Suppressor macrophage (primary cell): Measurements from ENCODE around the gene ZYG11B.
"Not testable (repeated sequence)": the region's sequence is repeated elsewhere in the genome, so short reads cannot be mapped to it uniquely, and the experiment has no call there.

Experiments used
- DNase-seq, 4 experiments: peaks; one replicate each; pipeline ENCODE4 v3.0.0-alpha.2; 2020 to 2022

Gene ZYG11B

DNA sequence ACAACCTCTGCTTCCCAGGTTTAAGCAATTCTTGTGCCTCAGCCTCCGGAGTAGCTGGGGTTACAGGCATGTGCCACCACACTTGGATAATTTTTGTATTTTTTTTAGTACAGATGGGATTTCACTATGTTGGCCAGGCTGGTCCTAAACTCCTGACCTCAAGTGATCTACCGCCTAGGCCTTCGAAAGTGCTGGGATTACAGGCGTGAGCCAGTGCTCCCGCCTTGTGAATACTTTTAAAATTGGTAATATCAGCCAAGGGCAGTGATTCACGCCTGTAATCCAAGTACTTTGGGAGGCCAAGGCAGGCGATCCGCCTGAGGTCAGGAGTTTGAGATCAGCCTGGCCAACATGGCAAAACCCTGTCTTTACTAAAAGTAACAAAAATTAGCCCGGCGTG lies 33.7 kb downstream of the ZYG11B start:
- DNase-seq = no peak

DNA sequence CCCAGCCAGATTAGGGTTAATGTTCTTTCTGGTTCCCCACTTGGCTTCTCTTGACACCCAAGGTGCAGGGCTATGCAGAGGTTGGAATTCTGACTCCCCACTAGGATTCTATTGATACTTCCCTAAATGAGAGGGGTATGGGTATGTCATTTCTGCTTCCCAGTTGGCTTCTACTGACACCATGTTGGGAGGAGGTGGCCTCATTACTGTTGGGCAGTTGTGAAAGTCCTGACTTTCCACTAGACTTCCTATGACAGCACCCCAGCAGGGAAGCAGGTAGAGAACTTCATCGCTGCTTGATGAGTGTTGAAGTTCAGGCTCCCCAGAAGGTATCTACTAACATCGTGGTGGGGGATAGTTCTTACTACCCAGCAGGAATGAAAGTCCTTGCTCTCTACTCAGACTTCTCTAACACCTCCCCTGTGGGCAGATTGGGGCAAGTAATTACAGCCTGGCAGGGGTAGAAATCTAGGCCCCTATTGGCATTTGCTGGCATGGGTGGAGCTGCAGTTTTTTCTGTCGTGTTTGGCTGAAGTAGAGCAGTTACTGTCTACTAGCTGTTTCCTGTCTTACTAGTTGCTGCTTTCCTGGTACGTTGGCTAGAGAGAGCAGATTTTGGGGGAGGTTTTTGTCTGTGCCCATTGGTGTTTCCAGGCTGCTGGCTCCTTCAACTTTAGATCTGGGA lies 41.5 kb downstream of the ZYG11B start:
- peak in 2 of 4 experiments; percentile 12 to 14 for DNase-seq

DNA sequence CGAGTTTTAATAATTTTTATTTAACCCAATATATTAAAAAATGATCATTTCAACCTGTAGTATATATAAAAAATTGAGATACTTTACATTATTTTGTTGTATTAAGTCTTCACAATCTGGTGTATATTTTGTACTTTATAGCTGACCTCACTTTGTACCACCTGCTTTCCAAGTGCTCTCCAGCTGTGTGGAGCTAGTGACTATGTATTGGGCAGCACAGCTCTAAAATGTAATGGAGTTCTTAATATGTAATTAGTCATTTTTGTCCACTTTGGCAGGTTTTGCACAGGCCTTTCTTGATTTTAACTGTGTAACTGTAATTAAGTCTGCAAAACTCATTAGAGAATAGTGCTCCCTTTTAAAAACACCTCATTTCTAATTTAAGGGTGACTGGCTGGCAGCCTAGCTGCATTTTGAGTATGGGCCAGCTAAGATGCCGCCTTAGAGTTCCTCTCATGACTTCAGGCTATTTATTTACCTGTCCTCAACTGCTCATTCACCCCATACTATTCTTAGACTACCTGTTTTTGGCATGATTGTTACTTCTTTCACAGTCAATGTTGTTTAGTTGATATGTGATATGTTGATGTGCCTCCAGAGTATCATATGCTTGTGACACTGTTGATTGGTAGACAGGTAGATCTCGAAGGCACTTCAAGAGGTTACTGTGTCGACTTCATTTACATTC lies 43.2 kb downstream of the ZYG11B start:
- DNase-seq = no peak

DNA sequence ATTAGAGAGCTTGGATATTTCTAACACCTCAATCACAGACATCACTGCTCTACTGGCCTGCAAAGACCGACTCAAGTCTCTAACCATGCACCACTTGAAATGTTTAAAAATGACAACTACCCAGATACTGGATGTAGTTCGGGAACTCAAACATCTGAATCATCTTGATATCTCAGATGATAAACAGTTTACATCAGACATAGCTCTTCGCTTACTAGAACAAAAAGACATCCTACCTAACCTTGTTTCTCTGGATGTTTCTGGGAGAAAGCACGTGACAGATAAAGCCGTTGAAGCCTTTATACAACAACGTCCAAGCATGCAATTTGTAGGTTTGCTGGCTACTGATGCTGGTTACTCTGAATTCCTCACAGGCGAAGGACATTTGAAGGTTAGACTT lies 45.1 kb downstream of the ZYG11B start:
- DNase-seq = no peak

DNA sequence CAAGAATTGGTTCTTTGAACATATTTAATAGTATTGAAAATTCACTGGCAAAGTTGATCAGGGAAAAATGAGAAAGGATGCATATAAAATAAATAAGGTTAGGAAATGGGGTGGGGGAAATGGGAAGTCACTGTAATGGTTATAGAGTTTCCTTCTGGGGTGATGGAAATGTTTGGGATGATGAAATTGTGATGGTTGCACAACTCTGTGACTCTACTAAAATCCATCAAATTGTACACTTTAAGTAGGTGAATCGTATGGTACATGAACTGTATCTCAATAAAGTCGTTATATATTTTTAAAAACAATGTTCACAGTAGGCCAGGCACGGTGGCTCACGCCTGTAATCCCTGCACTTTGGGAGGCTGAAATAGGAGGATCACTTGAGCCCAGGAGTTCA lies 59.9 kb downstream of the ZYG11B start:
- DNase-seq = no peak

DNA sequence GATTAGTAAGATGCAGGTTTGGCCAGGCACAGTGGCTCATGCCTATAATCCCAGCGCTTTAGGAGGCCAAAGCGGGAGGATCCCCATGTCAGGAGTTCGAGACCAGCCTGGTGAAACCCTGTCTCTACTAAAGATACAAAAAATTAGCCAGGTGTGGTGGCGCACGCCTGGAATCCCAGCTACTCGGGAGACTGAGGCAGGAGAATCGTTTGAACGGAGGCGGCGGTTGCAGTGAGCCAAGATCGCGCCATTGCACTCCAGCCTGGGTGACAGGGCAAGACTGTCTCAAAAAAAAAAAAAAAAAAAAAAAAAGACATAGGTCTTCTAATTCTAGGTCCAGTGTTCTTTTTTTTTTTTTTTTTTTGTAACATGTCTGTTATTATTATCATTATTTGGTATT lies 64.2 kb downstream of the ZYG11B start:
- not testable (repeated sequence) for DNase-seq

DNA sequence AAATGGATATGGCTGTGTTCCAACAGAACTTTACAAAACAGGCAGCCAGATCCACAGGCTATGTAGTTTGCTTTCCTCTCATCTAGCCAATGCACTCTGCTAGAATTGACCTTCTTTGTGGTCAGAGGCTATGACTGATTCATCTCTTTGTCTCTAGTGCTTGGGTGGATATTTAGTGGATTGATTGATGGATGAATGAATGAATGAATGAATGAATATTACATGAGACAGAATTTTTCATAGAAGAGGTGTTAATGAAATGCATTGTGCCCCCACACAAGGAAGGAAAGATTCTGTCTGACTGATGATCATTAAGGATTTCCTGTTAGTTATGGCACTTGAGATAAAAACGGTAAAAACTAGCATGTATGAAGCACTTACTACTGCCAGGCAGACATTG lies 65.8 kb downstream of the ZYG11B start:
- no peak for DNase-seq

DNA sequence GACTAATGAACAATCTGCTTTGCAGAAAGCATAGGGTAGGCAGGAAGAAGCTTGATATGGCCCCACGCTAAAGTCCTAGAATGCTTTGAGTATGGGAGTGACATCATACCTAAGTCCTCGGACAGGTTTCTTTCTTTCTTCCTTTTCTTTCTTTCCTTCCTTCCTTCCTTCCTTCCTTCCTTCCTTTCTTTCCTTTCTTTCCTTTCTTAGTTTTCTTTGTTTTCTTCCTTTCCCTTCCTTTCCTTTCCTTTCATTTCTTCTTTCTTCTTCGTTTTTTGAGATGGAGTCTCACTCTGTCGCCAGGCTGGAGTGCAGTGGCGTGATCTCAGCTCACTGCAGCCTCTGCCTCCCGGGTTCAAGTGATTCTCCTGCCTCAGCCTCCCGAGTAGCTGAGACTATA lies 67.5 kb downstream of the ZYG11B start:
- DNase-seq = not testable (repeated sequence)

DNA sequence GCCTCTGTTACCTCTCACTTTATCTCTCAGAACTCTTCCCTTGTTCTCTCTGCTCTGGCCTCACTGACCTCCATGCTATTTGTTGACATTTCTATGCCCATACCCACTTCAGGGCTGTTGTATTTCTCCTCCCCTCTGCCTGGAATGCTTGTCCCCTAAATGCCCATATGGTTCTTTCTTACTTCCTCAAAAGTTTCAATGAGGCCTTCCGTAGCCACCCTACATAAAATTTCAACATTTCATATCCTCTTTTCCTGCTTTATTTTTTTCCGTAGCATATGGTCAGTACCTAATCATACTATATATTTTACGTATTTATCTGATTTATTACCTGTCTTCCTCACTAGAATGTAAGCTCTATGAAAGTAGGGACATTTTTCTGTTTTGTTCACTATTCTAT lies 69.2 kb downstream of the ZYG11B start:
- peak; percentile 13 to 65 (median 46) for DNase-seq

DNA sequence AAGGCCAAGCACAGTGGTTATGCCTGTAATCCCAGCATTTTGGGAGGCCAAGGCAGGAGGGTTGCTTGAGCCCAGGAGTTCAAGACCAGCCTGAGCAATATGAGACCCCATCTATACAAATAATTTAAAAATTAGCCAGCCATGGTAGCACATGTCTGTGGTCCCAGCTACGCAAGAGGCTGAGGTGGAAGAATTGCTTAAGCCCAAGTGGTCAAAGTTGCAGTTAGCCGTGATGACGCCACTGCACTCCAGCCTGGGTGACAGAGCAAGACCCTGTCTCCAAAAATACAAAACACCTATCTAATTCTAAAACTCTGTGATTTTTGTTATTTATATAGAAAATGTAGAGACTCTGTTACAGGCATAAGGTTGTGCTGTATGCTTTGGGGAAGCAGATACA lies 72.1 kb downstream of the ZYG11B start:
- DNase-seq = no peak

DNA sequence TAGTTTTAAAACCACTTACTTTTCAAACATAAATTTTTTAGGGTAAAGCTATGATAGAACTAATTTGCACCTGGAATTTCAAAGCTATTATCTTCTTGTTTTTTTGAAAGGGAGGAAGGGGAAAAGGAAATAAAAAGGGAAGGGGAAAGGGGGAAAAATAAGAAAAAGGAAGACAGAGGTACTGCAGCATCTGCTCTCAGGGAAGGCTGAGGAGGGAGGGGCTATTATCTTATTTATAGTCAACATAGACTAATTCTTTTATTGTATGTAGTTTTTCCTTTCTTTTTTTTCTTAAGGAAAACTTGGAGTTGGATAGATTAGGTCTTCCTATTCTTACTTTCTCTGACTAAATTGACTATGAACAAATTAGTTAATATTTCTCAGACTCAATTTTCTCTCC lies 74.8 kb downstream of the ZYG11B start:
- no peak for DNase-seq

DNA sequence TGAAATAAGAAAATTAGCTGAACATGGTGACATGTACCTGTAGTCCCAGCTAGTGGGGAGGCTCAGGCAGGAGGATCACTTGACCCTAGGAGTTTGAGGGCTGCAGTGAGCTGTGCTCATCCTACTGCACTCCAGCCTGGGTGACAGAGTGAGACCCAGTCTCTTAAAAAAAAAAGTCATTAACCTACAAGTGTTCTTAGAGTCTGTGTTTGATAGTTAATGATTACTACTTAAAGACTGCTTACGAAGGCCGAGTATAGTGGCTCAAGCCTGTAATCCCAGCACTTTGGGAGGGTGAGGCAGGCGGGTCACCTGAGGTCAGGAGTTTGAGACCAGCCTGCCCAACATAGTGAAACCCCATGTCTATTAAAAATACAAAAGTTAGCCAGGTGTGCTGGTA lies 77.8 kb downstream of the ZYG11B start:
- not testable (repeated sequence) for DNase-seq

DNA sequence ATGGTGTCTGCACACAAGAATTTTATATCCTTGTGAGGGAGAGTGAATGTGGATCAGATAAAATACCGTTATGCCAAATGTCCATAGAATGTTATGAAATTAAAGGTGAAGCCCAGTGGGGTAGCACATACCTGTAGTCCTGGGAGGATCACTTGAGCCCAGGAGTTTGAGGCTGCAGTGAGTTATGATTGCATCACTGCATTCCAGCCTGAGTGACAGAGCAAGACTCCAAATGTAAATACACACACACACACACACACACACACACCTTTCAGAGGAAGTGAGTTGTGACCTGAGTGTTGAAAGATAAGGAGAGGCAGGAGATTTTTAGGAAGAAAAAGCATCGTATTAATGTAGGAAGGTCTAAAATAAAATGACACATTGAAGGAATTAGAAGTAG lies 88.2 kb downstream of the ZYG11B start:
- no peak for DNase-seq

DNA sequence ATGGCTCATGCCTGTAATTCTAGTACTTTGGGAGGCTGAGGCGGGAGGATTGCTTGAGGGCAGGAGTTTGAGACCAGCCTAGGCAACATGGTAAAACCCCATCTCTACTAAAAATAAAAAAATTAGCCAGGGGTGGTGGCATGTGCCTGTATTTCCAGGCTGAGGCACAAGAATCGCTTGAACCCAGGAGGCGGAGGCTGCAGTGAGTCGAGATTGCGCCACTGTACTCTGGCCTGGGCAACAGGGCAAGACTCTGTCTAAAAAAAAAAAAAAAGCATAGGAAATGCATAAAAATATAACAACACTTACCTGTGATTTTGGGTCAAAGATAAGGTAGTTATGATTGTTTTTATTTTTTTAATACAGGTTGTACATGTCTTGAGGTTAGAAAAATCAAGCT lies 94.6 kb downstream of the ZYG11B start:
- DNase-seq = not testable (repeated sequence)

DNA sequence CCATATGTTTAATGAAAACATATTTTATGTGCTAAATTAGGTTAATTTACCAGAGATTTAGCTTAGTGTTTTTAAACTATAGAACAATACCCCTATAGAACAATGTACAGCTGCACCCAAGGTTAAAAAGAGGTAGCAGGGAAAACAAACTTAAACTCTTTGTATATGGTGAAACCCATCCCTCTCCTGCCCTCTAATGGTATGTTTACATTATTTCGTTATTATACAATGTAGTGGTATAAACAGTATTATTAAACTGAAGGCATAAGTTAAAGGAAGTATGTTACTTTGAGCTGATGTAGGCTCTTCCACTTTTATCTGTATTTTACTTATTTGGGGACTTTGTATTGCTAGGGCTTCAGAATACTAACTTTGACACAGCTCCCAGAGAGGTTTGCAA lies 99.6 kb downstream of the ZYG11B start:
- peak in 2 of 4 experiments; percentile 20 to 35 for DNase-seq

DNA sequence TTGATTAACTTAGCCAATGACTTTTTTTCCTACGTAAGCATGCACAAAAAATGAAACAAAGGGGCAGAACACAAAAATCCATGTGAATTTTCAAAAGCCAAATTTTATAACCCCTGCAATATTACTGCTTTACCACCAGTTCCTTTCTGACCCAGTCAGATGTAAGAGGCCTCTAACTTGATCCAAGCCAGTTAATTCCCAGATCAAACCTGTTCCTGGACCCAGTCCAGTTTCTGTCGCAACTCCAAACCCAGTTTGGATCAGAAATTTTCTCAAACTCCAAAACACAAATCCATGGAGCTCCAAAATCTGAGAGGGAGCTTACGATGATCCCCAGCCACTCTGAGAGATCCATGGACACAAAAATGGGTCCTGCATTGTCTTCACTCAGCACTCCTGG lies 108.5 kb downstream of the ZYG11B start:
- no peak for DNase-seq

DNA sequence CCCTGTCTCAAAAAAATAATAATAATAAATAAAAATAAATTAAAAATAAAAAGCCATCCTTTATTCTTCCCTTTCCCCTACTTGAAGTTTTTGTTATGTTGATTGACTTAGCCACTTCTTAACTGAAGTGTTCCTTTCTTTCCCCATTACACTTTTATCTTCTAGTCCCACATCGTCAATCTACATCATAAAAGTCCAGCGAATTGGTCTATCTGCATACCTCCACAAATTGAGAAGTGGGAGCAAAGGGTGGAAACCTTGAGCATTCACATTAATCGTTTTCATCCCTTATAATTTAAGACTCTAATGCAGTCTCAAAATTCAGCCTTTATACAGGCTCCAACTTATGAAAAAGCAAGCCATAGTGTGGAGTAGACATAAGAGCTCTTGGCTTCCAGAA lies 109.8 kb downstream of the ZYG11B start:
- no peak for DNase-seq

DNA sequence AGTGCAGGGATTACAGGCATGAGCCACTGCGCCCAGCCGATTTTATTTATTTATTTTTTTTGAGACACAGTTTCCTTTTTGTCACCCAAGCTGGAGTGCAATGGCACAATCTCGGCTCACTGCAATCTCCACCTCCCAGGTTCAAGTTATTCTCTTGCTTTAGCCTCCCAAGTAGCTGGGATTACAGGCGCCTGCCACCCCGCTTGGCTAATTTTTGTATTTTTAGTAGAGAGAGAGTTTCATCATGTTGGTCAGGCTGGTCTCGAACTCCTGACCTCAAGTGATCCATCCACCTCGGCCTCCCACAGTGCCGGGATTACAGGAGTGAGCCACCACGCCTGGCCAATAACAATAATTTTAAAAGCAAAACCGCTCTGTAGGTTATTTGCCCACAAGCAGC lies 112.9 kb downstream of the ZYG11B start:
- DNase-seq = not testable (repeated sequence)

DNA sequence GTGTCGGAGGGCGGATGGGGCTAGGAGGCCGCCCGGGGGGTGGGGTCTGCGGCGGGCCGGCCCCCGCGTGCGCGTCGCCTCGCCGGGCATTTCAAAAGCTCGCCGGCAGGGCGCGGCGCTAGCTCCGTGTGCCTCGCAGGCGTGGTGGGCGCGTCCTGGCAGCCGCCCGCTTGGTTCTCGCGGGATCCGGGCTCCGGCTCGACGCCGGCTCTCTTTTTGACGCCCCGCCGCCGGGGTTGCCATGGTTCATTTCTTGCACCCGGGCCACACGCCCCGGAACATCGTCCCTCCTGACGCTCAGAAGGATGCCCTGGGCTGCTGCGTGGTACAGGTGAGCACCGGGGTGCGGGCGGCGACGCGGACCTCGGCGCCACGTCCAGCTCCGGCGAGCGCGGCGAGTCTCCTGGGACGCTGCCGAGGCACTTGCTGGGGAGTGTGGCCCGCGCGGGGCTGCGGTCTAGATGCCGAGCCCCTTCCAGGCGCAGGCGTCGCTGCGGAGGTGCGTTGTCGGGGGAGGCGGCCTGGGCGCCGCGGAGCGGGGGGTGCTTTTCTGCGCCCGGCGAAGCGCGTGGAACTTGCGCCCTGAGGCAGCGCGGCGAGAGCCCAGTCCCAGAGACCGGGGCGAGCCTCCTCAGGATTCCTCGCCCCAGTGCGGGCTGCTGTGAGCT lies 116.5 kb downstream of the ZYG11B start, which contains the start of gene ZYG11A:
Gene ZYG11A (plus strand): TSS at position 118 of the 668 bp plus-strand sequence. CDS start 124 bp downstream, at position 242.
- DNase-seq = peak; percentile 63 to 83 (median 73)

DNA sequence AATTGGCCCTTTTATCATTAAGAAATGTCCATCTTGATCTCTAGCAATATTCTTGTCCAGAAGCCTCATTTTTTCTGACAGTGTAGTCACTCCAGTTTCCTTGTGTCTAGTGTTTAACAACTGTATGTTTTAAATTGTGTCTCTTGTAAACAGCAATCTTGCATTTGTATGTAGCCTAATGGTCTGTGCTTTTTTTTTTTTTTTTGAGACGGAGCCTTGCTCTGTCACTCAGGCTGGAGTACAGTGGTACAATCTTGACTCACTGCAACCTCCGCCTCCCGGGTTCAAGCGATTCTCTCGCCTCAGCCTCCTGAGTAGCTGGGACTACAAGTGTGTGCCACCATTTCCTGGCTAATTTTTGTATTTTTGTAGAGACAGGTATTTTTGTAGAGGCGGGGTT lies 118.9 kb downstream of the ZYG11B start:
- not testable (repeated sequence) for DNase-seq

DNA sequence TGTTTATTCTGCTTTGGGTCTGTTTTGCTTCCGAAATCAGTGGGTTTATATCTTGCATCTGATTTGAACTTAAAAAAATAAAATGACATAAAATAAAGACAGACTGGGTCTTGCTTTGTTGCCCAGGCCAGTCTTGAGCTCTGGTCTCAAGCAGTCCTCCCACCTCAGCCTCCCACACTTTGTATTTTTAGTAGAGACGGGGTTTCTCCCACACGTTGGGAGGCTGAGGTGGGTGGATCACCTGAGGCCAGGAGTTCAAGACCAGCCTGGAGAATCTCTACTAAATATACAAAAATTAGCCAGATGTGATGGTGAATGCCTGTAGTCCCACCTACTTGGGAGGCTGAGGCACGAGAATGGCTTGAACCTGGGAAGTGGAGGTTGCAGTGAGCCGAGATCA lies 122.2 kb downstream of the ZYG11B start:
- DNase-seq = no peak

DNA sequence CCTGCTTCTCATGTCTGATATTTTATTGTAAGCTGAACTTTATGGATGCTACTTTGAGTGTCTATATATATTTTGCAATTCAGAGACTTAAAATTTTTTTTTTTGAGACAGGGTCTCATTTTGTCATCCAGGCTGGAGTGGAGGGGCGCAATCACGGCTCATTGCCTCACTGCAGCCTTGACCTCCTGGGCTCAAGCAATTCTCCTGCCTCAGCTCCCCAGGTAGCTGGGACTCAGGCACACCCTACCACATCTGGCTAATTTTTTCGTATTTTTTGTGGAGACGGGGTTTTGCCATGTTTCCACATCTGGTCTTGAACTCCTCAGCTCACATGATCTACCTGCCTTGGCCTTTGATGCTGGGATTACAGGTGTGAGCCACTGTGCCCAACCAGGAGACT lies 124.7 kb downstream of the ZYG11B start:
- no peak for DNase-seq

DNA sequence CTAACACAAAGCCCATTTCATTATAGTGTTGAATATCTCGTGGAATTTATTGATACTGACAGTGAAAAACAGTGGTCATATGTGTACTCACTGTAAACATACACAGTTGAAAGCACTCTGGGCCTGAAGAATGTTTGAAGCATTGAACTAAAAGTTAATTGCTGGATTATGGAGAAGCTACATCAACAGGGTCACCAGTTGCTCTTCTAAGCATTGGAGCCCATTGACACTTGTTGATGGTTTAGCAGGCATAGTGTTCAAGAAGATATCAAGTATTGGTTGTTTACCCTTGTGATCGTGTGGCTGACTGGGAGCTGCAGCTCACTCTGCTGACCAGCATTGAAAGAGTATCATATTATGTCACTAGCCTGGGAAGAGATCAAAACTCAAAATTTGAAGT lies 126.6 kb downstream of the ZYG11B start:
- no peak for DNase-seq

DNA sequence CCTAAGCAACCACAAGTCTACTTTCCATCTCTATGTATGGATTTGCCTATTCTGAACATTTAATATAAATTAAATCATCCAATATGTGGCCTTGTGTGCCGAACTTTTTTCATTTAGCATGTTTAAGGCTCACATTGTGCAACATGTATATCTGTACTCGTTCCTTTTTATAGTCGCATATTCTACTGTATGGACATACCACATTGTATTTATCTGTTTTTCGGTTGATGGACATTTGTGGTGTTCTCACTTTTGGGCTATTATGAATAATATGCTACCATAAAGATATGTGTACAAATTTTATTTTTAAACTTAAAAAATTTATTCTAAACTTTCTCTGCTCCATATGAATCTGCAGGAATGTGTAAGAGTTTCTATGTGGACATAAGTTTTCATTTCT lies 129.3 kb downstream of the ZYG11B start:
- DNase-seq = no peak
